ENCODE measurements around the gene SPAG4.

GRCh38 chr20:35621560-35621946 is 5.9 kb downstream of the SPAG4 start:
- TF ChIP-seq, protein P1, sequence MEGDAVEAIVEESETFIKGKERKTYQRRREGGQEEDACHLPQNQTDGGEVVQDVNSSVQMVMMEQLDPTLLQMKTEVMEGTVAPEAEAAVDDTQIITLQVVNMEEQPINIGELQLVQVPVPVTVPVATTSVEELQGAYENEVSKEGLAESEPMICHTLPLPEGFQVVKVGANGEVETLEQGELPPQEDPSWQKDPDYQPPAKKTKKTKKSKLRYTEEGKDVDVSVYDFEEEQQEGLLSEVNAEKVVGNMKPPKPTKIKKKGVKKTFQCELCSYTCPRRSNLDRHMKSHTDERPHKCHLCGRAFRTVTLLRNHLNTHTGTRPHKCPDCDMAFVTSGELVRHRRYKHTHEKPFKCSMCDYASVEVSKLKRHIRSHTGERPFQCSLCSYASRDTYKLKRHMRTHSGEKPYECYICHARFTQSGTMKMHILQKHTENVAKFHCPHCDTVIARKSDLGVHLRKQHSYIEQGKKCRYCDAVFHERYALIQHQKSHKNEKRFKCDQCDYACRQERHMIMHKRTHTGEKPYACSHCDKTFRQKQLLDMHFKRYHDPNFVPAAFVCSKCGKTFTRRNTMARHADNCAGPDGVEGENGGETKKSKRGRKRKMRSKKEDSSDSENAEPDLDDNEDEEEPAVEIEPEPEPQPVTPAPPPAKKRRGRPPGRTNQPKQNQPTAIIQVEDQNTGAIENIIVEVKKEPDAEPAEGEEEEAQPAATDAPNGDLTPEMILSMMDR (IDR thresholded peaks at IDR 0.05), result no peak
- no peak for TF ChIP-seq POLR2A (IDR thresholded peaks at IDR 0.05)
